Gastrocnemius medialis (tissue), 4 donors: Measurements from ENCODE around the gene NLGN1. TPM values are rescaled to one million over a fixed set of nuclear protein-coding genes. Genes with fewer than 3 reads are reported as not detected.

Experiments used
- ATAC-seq, 2 donors: fragments of 150-250 bp; one replicate each; pipeline ENCODE4 v1.9.1; 2016
- DNase-seq, 2 donors: peaks; one replicate each; pipeline ENCODE4 v3.0.0-alpha.2; 2019
- H3K27ac ChIP-seq, 4 donors: fragments of 200-600 bp; sonication (generic); 1 replicate in 1 of 4; 2 replicates in 3 of 4; pipeline ENCODE4 v1.5.1; 2016 to 2018; ENCODE audit warnings: mild to moderate bottlenecking in 2 of 4, moderate library complexity in 1 of 4
- H3K27me3 ChIP-seq, 3 donors: fragments of 200-600 bp; sonication (generic) in 2 of 3; 1 replicate in 1 of 3; 2 replicates in 2 of 3; pipeline versions ENCODE4 v1.5.1 to v1.6.0; 2016 to 2019; ENCODE audit warnings: mild to moderate bottlenecking in 1 of 3, moderate library complexity in 1 of 3
- H3K36me3 ChIP-seq, 2 donors: fragments of 200-600 bp; sonication (generic) in 1 of 2; one replicate each; pipeline ENCODE4 v1.5.1; 2017 to 2018
- H3K4me1 ChIP-seq, 2 donors: fragments of 200-600 bp; sonication (generic) in 1 of 2; one replicate each; pipeline ENCODE4 v1.5.1; 2016 to 2017; ENCODE audit warnings: mild to moderate bottlenecking in 2 of 2
- H3K4me3 ChIP-seq, 4 donors: fragments of 200-600 bp; sonication (generic) in 3 of 4; 1 replicate in 1 of 4; 2 replicates in 3 of 4; pipeline ENCODE4 v1.5.1; 2016 to 2019; ENCODE audit warnings: mild to moderate bottlenecking in 2 of 4
- H3K9me3 ChIP-seq, 3 donors: fragments of 200-600 bp; sonication (generic) in 2 of 3; 1 replicate in 1 of 3; 2 replicates in 2 of 3; pipeline ENCODE4 v1.5.1; 2016 to 2019
- CTCF ChIP-seq, 5 experiments: fragments of 450-650 bp in 3 of 5; fragments of 200-600 bp in 2 of 5; sonication (generic) in 2 of 5; IDR thresholded peaks in 4 of 5; conservative IDR thresholded peaks in 1 of 5; 1 replicate in 4 of 5; 2 replicates in 1 of 5; pipeline ENCODE4 v1.5.1; 2016 to 2019; ENCODE audit warnings: antibody characterized with exemption in 5 of 5, mild to moderate bottlenecking in 3 of 5, moderate library complexity in 3 of 5
- POLR2A ChIP-seq, 2 donors: fragments of 450-650 bp; IDR thresholded peaks; one replicate each; pipeline ENCODE4 v1.6.1; 2017; ENCODE audit warnings: antibody characterized with exemption in 2 of 2, mild to moderate bottlenecking in 2 of 2, moderate library complexity in 2 of 2
- in situ Hi-C, 4 donors: fragments of 200-750 bp; cut with MboI; loops; one replicate each; pipeline versions ENCODE4 v1.15.0 to v1.8.0; 2017; ENCODE audit warnings: low sequenced_read_pairs in 4 of 4
- intact Hi-C: fragments of 100-400 bp; cut with DNase I; formaldehyde crosslinking; loops from one replicate; pipeline ENCODE4 v1.15.1; 2023; ENCODE audit warnings: low total_unique reads
- total RNA-seq, 4 donors: library from RNA; depleted of rRNA; stranded (reverse); fragments of >200 nt; gene quantifications; one replicate each; pipeline versions ENCODE4 v1.1.0 to v1.2.3, GENCODE V29; 2016

NLGN1 gene
- total RNA-seq, 4 donors from 2014 or later, result 0.52 to 1.9 (median 1.1) TPM

GRCh38 chr3:173876476-173876875 lies 478.9 kb downstream of the NLGN1 start:
- no peaks in the 10 kb centered on the region for H3K36me3 ChIP-seq
- intact Hi-C loops, result no loop called here
- ATAC-seq (no peak), DNase-seq (no peak)
- no peak overlapping the region for H3K4me3 ChIP-seq
- no peak overlapping the region for H3K27ac ChIP-seq
- no peaks in the 10 kb centered on the region for H3K9me3 ChIP-seq
- no peaks in the 10 kb centered on the region for H3K27me3 ChIP-seq
- TF ChIP-seq CTCF (IDR thresholded peaks at IDR 0.05 in 4 of 5, conservative IDR thresholded peaks at IDR 0.05 in 1 of 5) (no peak), POLR2A (IDR thresholded peaks at IDR 0.05) (no peak)
- in situ Hi-C loops, result no loop called here
- H3K4me1 ChIP-seq, result no peaks in the 10 kb centered on the region

DNA sequence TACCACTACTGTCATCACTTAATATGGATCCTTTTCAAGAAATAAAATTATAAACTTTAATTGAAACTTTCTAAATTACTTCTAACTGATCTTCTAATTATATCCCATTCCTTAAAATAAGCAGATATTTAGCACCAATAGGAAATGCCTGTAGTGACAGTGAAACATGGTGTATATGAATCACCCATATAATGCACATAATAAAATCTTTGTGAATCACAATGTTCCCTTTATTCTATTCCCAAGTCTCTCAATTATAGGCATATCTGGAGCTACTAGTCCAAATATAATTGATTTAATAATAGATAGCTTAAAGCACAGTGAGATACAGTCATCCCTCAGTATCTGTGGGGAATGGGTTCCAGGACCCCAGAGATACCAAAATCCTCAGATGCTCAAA lies 490.3 kb downstream of the NLGN1 start:
- no peak for DNase-seq
- H3K27me3 ChIP-seq, result no peaks in the 10 kb centered on the region
- no peak for TF ChIP-seq POLR2A (IDR thresholded peaks at IDR 0.05)
- no peak for TF ChIP-seq CTCF (IDR thresholded peaks at IDR 0.05 in 4 of 5, conservative IDR thresholded peaks at IDR 0.05 in 1 of 5)
- H3K9me3 ChIP-seq, result no peaks in the 10 kb centered on the region
- no peak overlapping the region for H3K27ac ChIP-seq
- ATAC-seq, result no peak
- in situ Hi-C loops (no loop called here), intact Hi-C loops (no loop called here)
- no peaks in the 10 kb centered on the region for H3K4me1 ChIP-seq
- no peaks in the 10 kb centered on the region for H3K36me3 ChIP-seq
- H3K4me3 ChIP-seq, result no peak overlapping the region

GRCh38 chr3:173889596-173889995 lies 492.1 kb downstream of the NLGN1 start:
- no peak overlapping the region for H3K4me3 ChIP-seq
- no peaks in the 10 kb centered on the region for H3K9me3 ChIP-seq
- H3K27me3 ChIP-seq, result no peaks in the 10 kb centered on the region
- no peak overlapping the region for H3K27ac ChIP-seq
- no peaks in the 10 kb centered on the region for H3K4me1 ChIP-seq
- ATAC-seq (no peak), DNase-seq (no peak)
- in situ Hi-C loops, result no loop called here
- H3K36me3 ChIP-seq, result no peaks in the 10 kb centered on the region
- TF ChIP-seq POLR2A (IDR thresholded peaks at IDR 0.05), result no peak
- TF ChIP-seq CTCF (IDR thresholded peaks at IDR 0.05 in 4 of 5, conservative IDR thresholded peaks at IDR 0.05 in 1 of 5), result no peak
- intact Hi-C loops, result no loop called here

DNA sequence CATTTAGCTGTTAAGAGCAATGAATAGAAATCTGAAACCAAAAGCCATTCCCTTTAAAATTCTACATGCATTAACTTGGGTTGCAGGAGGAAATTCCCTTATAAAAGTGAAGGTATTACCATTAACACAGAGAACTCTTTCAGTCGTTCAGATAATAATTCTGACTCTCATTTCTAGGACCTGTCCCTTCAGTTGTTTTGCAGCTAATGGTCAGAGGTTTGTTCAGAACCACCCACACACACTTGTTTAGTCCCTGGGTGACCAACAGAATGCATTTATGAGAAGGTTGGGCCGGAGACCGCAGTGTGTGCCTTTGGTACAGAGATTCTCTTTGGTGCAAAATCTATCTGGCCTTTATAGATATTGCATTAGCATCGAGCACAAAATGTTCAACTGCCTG lies 492.5 kb downstream of the NLGN1 start:
- no peaks in the 10 kb centered on the region for H3K4me1 ChIP-seq
- H3K27ac ChIP-seq, result no peak overlapping the region
- H3K36me3 ChIP-seq, result no peaks in the 10 kb centered on the region
- H3K27me3 ChIP-seq, result no peaks in the 10 kb centered on the region
- H3K9me3 ChIP-seq, result no peaks in the 10 kb centered on the region
- intact Hi-C loops, result no loop called here
- TF ChIP-seq POLR2A (IDR thresholded peaks at IDR 0.05), result no peak
- TF ChIP-seq CTCF (IDR thresholded peaks at IDR 0.05 in 4 of 5, conservative IDR thresholded peaks at IDR 0.05 in 1 of 5), result no peak
- in situ Hi-C loops, result no loop called here
- H3K4me3 ChIP-seq, result no peak overlapping the region
- DNase-seq (no peak), ATAC-seq (no peak)
